Measurements from ENCODE around the gene KCNIP4. TPM values are rescaled to one million over a fixed set of nuclear protein-coding genes. Genes with fewer than 3 reads are reported as not detected.

KCNIP4 gene
- total RNA-seq, 1 donor from 2014 or later: not detected

DNA sequence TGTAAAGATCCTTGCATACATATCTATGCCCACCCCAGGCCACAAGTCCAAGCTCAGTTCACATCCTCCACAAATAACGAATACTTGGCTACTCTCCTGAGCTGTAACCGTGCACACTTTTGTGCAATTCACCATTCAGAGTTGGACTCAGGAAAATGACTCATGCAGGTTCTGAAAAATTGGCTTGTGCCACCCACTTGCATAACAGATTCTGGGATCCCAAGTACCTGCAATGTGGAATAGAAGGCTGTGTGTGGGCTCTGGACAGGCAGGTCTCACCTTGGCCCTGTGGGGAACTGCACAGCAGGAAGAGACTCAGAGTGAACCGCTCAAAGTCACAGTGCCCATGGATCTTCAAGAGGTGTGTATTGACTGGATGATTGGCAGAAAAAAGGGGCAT, 745.6 kb downstream of the KCNIP4 start:
- DNase-seq (ENCODE audit: missing footprints) (no peak), ATAC-seq (no peak)
- intact Hi-C loops (cut with DNase I): no loop called here

DNA sequence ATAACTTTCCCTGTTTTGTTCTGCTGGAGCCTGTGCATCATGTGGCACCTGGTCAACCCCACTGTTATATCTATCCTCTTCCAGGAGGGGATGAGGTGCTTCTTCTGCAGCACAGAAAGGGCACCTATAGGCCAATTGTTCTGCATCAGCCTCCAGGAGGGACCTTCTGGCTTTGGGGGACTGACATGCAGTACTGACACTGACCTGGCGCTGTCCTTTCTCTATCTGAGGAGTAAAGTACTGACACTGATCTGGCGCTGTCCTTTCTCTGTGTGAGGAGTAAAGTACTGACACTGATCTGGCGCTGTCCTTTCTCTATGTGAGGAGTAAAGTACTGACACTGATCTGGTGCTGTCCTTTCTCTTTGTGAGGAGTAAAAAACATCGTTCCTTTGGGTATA, 749.9 kb downstream of the KCNIP4 start:
- no peak for ATAC-seq
- DNase-seq (ENCODE audit: missing footprints): no peak
- intact Hi-C loops (cut with DNase I): no loop called here

DNA sequence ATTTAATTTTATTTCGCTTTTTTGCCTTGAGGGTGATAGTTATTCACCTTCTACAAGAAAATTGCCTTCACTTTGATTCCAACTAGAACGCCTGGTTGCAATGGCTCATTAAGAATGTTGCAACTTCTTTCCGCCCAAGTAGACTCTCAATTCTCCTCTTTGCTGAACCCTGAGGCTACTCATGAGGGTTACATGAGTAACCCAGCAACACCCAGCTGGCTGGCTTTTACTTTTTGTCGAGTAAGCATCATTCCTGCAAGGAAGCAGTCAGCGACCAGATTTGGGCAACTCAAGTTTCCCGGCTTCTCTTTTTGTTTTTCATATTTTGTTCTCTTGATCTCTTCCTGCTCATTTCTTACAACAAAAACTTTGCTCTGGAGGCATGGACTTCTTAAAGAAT, 752.9 kb downstream of the KCNIP4 start:
- ATAC-seq (no peak), DNase-seq (ENCODE audit: missing footprints) (no peak)
- intact Hi-C loops (cut with DNase I): no loop called here

DNA sequence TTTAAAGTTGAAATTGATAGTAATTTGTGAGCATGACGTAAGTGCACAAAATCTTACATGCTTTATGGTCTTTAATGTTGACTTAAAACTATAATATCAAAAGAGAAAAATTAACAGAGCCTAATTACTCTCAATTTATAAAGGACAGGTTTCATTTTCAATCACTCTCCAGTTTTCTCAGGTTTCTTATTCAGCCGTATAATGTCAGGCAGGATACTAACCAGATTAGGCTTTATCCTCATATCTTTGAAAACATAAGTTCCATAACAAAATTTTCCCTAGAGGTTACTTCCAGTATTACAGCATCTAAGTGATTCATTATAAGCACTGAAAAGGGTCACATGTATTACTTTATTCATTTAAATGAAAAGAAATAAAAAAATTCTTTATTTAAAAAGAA, 756.2 kb downstream of the KCNIP4 start:
- no peak for ATAC-seq
- no peak for DNase-seq (ENCODE audit: missing footprints)
- intact Hi-C loops (cut with DNase I): no loop called here

DNA sequence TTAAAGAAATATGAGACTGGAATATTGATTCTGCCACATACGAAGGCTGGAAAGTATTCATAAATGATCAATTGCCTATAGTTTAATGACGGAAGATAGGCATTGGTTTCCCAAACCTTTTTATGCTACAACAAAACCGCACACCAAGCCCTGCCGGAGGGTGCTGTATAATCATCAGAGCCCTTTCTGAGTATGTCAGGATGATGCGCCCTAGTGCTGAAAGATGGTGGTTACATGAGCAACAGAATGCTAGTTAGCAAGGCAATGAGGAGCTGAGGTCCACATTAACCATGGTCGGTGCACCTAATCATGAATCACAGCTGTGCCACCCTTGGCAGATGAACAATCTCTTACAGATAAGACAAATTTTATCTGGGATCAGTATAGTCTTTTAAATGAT, 757.3 kb downstream of the KCNIP4 start:
- intact Hi-C loops (cut with DNase I): no loop called here
- ATAC-seq (no peak), DNase-seq (ENCODE audit: missing footprints) (no peak)

DNA sequence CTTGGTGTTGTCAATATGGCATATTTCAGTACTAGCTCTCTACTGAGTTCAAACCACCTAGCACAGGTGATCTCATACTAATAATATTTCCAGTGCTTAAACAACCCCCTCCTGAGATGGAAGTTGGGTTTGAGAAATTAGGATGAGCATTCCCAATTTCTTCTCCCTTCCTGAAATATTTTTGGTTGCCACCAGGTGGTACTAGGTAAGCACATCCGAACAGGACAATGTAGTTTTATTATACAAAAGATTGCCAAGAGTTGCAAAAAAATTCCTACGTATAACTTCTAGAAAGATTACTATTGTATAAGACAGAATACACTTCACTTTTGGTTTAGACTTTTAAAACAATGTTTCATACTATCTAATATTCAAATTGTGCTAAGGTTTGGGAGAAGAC, 763.8 kb downstream of the KCNIP4 start:
- DNase-seq (ENCODE audit: missing footprints) (no peak), ATAC-seq (no peak)
- intact Hi-C loops (cut with DNase I): no loop called here

DNA sequence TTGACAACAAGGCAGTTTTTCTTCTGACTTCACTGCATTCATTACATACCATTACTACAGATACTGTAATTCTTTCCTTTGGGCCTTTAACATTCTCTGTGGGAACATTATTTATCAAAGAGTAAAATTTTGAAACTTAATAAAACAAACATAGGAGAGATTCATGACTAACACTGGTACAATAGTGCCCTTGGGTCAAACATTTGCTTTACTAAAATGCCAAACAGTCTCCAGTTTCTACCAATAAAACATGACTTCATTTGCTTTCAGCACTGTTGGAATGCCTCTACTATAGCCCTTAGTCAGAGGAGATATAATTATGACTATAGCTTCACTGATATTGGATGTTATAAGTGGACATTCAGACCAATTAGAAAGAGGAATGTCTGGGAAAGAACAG, 766.9 kb downstream of the KCNIP4 start:
- no peak for ATAC-seq
- intact Hi-C loops (cut with DNase I): no loop called here
- no peak for DNase-seq (ENCODE audit: missing footprints)

DNA sequence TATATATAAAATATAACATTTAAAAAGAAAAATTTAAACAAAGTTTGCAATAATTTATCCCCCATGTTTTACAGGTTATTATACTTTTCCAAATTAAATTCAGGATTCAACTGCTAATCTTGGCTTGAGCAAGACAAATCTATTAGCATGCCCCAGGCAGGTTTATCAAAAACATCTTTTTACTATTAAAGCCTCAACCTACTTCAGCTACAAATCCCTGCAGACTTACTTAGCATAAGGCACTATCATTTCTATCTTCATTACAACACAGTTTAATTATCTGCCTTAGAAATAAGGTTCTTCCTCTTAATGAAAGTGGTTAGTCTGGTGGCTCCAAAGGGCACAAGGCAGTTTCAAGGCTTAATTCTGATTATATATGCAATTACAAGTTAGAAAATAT, 770.7 kb downstream of the KCNIP4 start:
- no peak for DNase-seq (ENCODE audit: missing footprints)
- intact Hi-C loops (cut with DNase I): no loop called here
- ATAC-seq: no peak

DNA sequence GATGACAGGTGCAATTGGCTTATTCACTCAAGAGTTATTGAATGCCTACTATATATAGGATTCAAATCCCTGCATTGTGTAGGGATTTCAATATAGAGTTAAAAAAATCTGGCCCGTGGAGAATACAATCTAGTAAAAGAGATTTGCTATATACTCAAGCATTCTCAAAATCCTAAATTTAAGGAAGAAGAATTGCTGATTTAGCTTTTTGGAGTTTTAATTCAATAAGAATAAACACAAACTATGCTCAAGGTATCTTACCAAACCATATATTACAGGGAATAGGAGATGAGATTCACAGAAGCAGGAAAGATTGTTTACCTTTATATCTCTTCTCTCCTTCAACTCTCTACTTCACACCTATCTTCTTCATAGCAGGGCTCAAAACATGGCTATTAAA, 771.5 kb downstream of the KCNIP4 start:
- DNase-seq (ENCODE audit: missing footprints) (no peak), ATAC-seq (no peak)
- intact Hi-C loops (cut with DNase I): no loop called here

DNA sequence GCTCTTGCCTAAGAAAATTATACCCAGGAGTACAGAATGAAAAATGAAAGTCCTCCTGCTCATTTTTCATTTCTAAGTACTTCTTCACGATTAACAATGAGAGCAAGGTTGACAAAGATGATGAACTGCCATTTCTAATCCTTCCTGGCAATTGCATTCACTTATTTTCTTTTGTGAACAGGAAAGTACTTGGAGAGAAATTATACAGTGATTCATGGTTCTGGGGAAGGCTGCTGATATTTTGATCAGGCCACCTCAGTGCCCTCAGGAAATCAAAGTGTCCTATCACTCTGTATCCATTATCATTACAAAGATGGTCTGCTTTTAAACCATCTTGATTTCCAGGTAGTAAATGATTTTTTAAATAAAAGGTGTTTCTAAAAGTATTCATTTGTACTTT, 780.9 kb downstream of the KCNIP4 start:
- DNase-seq (ENCODE audit: missing footprints): no peak
- no peak for ATAC-seq
- intact Hi-C loops (cut with DNase I): no loop called here

DNA sequence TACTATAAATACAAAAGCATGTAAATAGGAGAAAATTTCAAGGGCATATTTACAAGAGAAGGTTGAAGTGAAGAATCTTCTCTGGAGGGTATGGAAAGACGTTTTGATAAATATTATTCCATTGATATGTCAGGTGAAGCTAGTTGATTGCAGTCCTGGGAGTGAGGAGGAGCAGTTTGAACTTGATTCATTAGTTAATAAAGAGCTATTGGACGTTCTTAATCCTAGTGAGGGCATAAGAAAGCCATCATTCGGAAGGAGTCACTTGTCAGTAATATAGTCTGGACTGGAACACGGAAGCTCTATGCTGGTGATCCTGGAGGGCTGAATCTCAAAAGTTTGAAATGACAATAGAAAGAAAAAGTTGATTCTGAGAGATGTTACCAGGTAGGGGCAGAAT, 793.2 kb downstream of the KCNIP4 start:
- intact Hi-C loops (cut with DNase I): no loop called here
- ATAC-seq (no peak), DNase-seq (ENCODE audit: missing footprints) (no peak)

DNA sequence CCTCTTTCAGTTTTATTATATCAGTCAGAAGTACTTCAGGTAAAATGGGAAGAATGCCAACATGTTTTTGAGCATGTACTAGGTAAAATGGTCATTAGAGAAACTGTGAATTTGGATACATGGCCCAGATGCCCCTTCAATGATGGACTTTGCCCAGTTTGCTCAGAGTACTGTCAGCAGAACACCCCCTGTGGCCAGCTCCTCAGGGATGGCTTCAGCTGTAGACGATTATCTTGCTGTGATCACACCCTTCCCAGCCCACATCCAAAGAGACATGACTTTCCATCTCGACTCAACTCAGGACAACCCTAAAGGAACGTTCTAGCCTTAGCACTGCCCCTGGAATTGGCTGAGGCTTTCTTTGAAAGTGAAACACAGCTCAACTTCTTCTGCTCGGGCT, 809.2 kb downstream of the KCNIP4 start:
- ATAC-seq: no peak
- DNase-seq (ENCODE audit: missing footprints): no peak
- intact Hi-C loops (cut with DNase I): no loop called here

DNA sequence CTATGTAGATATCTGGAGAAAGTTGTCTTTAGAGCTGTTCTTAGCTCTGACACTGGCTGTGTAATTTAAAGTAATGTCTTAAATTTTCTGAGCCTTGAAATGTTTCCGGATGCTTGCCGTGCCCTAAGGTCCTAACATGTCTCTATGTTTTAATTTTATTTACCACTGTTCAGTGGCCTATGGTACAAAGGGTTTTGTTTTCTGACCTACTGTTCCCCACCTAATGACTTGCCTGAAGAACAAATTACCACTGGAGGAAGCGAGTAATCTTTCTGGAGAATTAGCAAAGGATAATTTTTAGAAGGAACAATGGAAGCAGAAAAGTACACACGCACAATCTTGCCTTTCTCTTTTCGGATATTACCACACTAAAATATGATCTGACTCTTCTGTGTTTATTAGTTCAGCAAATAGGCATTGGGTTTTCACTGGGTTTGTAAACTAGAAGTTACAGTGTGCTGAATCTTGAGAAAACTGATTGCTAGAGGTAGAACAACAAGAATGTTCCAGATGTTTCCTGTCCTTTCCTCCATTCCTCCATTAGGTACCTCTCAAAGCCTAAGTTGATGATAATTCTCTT, 812.4 kb downstream of the KCNIP4 start:
- DNase-seq (ENCODE audit: missing footprints) (no peak), ATAC-seq (no peak)
- intact Hi-C loops (cut with DNase I): no loop called here

DNA sequence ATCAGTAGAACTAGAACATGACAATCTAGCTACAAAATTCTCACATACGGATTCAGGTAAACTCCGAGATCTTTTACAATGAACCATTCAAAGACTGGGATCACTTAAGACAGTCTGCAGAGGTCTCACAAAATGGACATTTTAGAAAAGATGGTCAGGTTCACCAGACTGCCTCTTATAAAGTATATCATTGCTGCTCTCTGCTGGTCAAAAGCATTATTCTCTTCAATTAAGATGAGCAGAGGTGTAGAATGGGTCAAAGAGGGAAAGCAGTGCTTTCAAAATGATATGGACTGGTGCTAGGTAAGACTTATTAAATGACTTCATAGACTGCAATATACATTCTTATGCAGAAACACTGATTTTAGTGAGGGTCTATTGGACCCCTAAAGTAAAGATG, 813.6 kb downstream of the KCNIP4 start:
- no peak for DNase-seq (ENCODE audit: missing footprints)
- ATAC-seq: no peak
- intact Hi-C loops (cut with DNase I): loop anchor here (5.0 kb wide), 1 partner anchor 363 kb away; no protein-coding TSS in a partner anchor

DNA sequence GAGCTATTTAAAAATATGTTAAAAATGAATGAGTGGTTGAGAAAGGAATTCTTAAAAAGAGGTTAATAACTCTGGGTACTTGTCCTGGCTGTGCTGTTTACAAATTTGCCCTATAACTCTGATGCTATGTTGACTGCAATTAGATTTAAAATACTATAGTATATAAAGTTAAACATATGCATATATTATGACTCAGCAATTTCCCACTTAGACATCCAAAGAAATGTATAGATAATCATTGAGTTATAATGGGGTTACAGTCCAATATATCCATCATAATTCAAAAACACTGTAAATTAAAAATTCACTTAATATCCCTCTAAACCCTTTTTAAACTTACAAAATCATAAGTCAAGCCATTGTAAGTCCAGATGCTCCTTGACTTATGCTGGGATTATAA, 818.0 kb downstream of the KCNIP4 start:
- DNase-seq (ENCODE audit: missing footprints): no peak
- no peak for ATAC-seq
- intact Hi-C loops (cut with DNase I): loop anchor here (5.0 kb wide), 1 partner anchor 358 kb away; no protein-coding TSS in a partner anchor

DNA sequence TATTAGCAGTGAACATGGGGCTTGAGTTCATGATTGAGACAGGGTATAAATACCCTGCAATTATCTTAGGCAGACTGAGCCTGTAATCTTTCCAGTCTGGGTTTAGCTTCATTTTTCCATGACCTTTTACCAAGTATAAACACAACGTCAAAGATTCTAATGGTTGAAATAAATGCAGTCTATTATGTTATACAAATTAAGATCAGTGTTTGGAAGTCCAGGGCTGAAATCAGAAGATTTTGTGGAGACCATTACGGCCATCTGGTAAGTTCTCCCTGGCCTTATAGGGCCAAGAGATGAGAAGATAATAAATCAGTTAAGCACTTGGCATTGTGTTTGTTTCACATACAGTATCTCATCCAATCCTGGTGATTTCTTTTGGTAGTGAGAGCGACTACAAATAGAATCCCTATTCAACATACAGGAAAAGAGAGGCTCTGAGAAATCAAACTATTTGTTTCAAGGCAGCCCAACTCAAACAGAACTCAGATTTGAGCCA, 822.5 kb downstream of the KCNIP4 start:
- ATAC-seq (no peak), DNase-seq (ENCODE audit: missing footprints) (no peak)
- intact Hi-C loops (cut with DNase I): no loop called here

DNA sequence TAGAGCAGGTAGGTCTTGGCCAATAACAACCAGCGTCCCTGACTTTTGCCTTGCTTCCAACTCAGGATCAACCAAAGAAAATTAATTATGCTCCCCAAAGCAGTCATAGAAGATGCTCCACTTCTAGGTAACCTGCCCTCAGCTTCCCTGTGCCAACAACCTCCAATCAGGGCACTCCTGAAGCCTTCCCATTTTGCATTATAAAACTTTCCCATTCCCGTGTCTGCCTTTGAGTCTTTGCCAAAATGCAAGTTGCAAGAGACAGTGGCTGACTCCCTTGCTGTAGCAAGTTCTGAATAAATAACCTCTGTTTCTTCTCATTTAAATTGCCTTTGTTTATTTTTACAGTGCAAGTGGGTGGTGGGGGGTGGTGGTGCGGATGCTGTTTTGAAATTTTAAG, 830.3 kb downstream of the KCNIP4 start:
- intact Hi-C loops (cut with DNase I): no loop called here
- DNase-seq (ENCODE audit: missing footprints) (no peak), ATAC-seq (no peak)

DNA sequence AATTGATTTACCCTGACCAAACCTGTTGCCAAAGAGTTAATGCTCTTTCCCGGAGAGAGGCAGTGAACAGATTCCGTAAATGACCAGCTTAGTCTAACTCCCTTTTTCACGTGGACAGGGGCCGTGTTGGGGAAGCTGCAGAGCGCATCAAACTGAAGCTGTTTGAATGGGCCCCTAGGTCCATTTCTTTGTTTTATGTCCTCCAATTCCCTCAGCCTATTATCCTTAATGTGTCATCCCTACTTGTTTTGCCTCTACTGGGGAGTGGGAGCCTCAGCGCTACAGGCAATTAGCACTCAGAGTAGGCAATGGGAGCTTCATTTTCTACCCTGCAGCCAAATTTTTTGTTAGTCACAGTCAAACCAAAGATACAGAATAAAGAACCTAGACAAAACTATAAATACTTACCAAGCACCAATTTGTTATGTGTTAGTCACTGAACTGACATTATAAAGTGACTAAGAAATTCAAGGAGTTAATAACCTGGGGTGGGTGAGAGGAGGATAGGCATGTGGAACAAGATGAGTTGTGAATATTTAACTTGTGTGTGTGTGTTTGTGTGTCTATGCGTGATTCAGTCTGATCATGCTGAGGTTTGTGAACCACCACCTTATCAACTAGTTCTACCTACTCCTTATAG, 830.9 kb downstream of the KCNIP4 start:
- DNase-seq (ENCODE audit: missing footprints) (no peak), ATAC-seq (no peak)
- intact Hi-C loops (cut with DNase I): no loop called here

DNA sequence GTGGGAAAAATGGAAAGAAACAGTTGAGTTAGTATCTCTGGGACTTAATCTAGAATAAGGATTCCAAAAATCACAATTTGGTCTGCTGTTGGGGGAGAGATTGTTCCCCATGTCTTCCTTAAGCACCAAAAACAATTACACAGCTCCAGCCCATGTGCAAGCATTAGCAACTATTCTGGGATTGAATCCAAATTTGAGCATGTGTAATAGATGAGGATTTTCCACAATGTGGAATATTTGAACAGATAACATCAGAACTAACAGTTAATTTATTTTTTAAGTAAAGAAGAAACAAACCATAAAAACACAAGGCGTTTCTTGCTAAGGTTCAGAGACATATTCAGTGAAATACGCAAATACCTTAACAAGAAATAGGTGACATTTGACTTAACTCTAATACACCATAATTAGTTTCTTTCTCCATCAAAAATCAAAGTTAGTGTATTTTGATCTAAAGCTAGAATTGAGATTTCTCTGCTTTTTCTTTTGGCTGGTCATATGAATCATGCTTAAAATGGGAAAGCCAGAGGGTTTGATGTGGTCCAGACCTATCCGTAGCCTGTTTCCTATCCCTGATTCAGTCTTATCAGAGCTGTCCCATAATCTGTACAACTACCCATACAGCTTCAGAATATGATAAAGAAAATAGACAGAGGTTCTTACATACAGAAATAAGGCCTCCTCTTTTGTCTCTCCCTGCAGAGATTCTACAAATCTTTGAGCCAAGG, 834.9 kb downstream of the KCNIP4 start:
- DNase-seq (ENCODE audit: missing footprints): no peak
- ATAC-seq: no peak
- intact Hi-C loops (cut with DNase I): no loop called here

DNA sequence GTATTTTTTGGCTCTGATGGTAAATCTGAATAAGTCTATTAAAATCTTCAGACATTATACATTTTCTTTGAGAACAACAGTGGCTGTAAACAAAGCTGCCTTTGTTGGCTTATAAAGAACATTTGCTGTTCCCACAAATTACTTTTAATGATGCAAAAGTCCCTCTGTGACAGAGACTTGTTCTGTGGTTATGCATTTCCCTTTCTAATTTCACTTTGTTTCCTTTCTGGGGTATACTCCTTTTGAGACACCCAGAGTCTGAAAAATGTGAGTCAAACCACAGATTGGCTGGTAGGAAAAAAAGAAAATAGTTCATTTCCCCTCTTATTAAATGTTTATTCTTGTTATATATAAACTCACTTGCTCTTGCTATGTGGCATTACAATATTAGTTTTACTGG, 845.9 kb downstream of the KCNIP4 start:
- intact Hi-C loops (cut with DNase I): no loop called here
- no peak for DNase-seq (ENCODE audit: missing footprints)
- no peak for ATAC-seq

Measured in Right ventricle myocardium inferior (tissue), 1 donor.